BLaER1 (cell line): Measurements from ENCODE around the gene TGFB3.
A peak's percentile ranks its signal among the peaks of the same experiment; 100 is the strongest.
"Not testable (repeated sequence)": the region's sequence is repeated elsewhere in the genome, so short reads cannot be mapped to it uniquely, and the experiment has no call there.

Experiments
- H3K27ac ChIP-seq: shearing (Covaris generic); formaldehyde crosslinking; 2 replicates; pipeline ENCODE4 v1.8.1; 2022
- H3K27me3 ChIP-seq: shearing (Covaris generic); formaldehyde crosslinking; 2 replicates; pipeline ENCODE4 v1.8.1; 2022
- H3K36me3 ChIP-seq: shearing (Covaris generic); formaldehyde crosslinking; 2 replicates; pipeline ENCODE4 v1.8.1; 2022
- H3K4me1 ChIP-seq: shearing (Covaris generic); formaldehyde crosslinking; 2 replicates; pipeline ENCODE4 v1.8.1; 2022
- H3K4me2 ChIP-seq: shearing (Covaris generic); formaldehyde crosslinking; 2 replicates; pipeline ENCODE4 v1.8.1; 2022
- H3K4me3 ChIP-seq: shearing (Covaris generic); formaldehyde crosslinking; 2 replicates; pipeline ENCODE4 v1.8.1; 2022
- H3K9ac ChIP-seq: shearing (Covaris generic); formaldehyde crosslinking; 2 replicates; pipeline ENCODE4 v1.8.1; 2022
- H3K9me3 ChIP-seq: shearing (Covaris generic); formaldehyde crosslinking; 2 replicates; pipeline ENCODE4 v1.8.1; 2022
- H4K20me1 ChIP-seq: shearing (Covaris generic); formaldehyde crosslinking; 2 replicates; pipeline ENCODE4 v1.8.1; 2022
- Cebpa-rat ChIP-seq: shearing (Covaris generic); IDR thresholded peaks from 2 replicates; pipeline ENCODE4 v1.8.1; 2022

TGFB3 gene

GRCh38 chr14:75981426-75982265, at the start of gene TGFB3:
Gene TGFB3, minus strand, starts transcription at chr14:75981995. Its CDS starts 1,102 bp downstream, at chr14:75980893.
- Histone ChIP-seq H3K27me3 (peaks cover 11% of the 10 kb centered on the region), H3K9ac (peak within 1 kb of the TSS; percentile 81), H3K36me3 (no peaks in the 10 kb centered on the region), H3K9me3 (no peaks in the 10 kb centered on the region), H3K4me3 (peak within 1 kb of the TSS; percentile 76), H3K4me2 (peak within 1 kb of the TSS; percentile 92), H3K27ac (peak within 1 kb of the TSS; percentile 59; the same call in 1 of the 2 replicates), H4K20me1 (no peaks in the 10 kb centered on the region), H3K4me1 (peaks cover 57% of the 10 kb centered on the region)
- TF ChIP-seq Cebpa-rat, result no peak

DNA sequence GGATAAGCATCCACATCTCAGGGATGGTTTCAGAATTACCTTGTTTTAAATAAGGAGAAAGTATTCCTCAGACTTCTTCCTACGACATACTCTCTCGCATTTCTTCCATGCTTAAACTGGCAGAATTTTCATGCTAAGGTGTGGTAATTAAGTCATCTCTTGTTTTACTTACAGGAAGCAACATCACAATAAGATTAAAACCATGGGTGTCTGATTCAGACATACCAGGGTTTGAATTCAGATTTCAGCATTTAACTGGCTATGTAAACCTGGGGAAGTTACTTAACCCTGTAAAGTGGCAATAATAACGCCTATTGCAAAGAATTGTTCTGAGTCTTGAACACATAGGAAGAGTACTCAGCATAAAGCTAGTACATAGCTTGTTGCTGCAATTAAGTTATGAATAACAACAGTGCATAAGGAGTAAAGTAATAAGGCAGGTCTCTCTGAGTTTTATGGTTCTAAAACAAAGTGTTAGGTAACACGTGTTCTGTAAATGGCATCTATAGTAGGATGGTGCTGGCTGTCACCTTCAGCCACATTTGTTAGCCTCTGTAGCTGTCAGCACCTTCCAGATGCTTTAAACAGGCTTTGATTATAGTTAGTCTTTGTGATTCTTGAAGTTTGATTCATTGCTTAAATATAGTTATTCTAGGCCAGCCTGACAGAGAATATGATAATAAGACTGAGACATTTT, 42.6 kb upstream of the TGFB3 start:
- Histone ChIP-seq H3K27ac (no peak overlapping the region), H3K9ac (no peak overlapping the region), H4K20me1 (no peaks in the 10 kb centered on the region), H3K4me2 (no peak overlapping the region), H3K9me3 (peaks cover 18% of the 10 kb centered on the region), H3K36me3 (peaks cover 22% of the 10 kb centered on the region), H3K27me3 (no peaks in the 10 kb centered on the region), H3K4me3 (no peak overlapping the region), H3K4me1 (no peaks in the 10 kb centered on the region)
- no peak for TF ChIP-seq Cebpa-rat

DNA sequence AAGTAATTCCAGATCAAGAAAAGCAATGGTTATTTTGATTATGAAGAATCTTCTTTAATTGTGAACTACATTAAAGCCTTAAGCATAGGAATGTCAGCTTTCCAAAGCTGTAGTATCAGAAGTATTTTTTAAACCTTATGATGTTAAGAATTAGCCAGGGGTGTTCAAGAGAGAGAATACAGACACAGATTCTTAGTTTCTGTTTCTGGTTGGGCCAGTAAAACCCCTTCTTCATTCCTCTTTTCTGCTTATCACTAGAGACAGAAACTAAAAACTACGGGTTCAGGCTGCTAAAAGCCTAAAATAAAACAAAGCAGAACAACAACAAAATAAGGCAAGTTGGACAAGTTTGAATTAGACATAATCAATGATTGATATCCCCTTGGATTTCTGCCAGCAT, 42.0 kb upstream of the TGFB3 start:
- Histone ChIP-seq H3K36me3 (peaks cover 22% of the 10 kb centered on the region), H3K9ac (no peak overlapping the region)

GRCh38 chr14:76022991-76023390, 41.2 kb upstream of the TGFB3 start:
- Histone ChIP-seq H3K36me3 (peaks cover 22% of the 10 kb centered on the region), H4K20me1 (no peaks in the 10 kb centered on the region), H3K27ac (no peak overlapping the region), H3K9ac (no peak overlapping the region), H3K27me3 (no peaks in the 10 kb centered on the region), H3K4me1 (no peaks in the 10 kb centered on the region), H3K9me3 (peaks cover 25% of the 10 kb centered on the region), H3K4me3 (no peak overlapping the region), H3K4me2 (no peak overlapping the region)
- TF ChIP-seq Cebpa-rat, result no peak

More for the DNA sequence above, 42.0 kb upstream of the TGFB3 start:
- no peaks in the 10 kb centered on the region for H3K4me1 ChIP-seq
- H3K4me2 ChIP-seq, result no peak overlapping the region
- peaks cover 24% of the 10 kb centered on the region for H3K9me3 ChIP-seq
- H4K20me1 ChIP-seq, result no peaks in the 10 kb centered on the region
- no peak for TF ChIP-seq Cebpa-rat
- H3K27me3 ChIP-seq, result no peaks in the 10 kb centered on the region
- no peak overlapping the region for H3K4me3 ChIP-seq
- H3K27ac ChIP-seq, result no peak overlapping the region

GRCh38 chr14:76019676-76020075, 37.9 kb upstream of the TGFB3 start:
- Histone ChIP-seq H3K27me3 (no peaks in the 10 kb centered on the region), H3K4me1 (peaks cover 6% of the 10 kb centered on the region), H3K9ac (no peak overlapping the region), H3K4me3 (no peak overlapping the region), H3K36me3 (peaks cover 22% of the 10 kb centered on the region), H3K4me2 (no peak overlapping the region), H3K9me3 (peaks cover 25% of the 10 kb centered on the region), H4K20me1 (no peaks in the 10 kb centered on the region), H3K27ac (no peak overlapping the region)
- TF ChIP-seq Cebpa-rat, result no peak

DNA sequence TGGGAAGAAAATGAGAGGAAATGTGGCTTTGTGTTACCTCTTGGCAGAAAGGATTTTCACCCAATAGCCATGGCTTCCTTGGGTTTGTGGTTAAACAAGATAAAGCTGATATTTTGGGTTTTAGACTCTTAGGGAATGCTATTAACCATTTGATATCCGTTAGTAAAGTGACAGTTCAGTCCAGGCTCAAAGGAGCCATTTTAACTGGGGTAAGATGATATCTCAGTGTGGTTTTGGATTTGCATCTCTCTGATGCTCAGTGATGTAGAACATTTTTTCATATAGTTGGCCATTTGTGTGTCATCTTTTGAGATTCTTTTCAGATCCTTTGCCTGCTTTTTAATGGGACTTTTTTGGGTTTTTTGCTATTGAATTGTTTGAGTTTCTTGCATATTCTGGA, 33.9 kb upstream of the TGFB3 start:
- peaks cover 18% of the 10 kb centered on the region for H3K36me3 ChIP-seq
- H3K27me3 ChIP-seq, result no peaks in the 10 kb centered on the region
- no peak for TF ChIP-seq Cebpa-rat
- H3K4me2 ChIP-seq, result peak overlapping the region; percentile 19; the same call in 1 of the 2 replicates
- H3K4me3 ChIP-seq, result no peak overlapping the region
- H3K9ac ChIP-seq, result no peak overlapping the region
- H4K20me1 ChIP-seq, result no peaks in the 10 kb centered on the region
- H3K4me1 ChIP-seq, result peaks cover 6% of the 10 kb centered on the region
- no peak overlapping the region for H3K27ac ChIP-seq
- H3K9me3 ChIP-seq, result peaks cover 20% of the 10 kb centered on the region

GRCh38 chr14:76015191-76015590, 33.4 kb upstream of the TGFB3 start:
- TF ChIP-seq Cebpa-rat, result no peak
- Histone ChIP-seq H3K4me1 (peaks cover 6% of the 10 kb centered on the region), H3K9me3 (peaks cover 15% of the 10 kb centered on the region), H3K9ac (no peak overlapping the region), H3K4me2 (no peak overlapping the region), H3K27me3 (no peaks in the 10 kb centered on the region), H4K20me1 (no peaks in the 10 kb centered on the region), H3K36me3 (peaks cover 14% of the 10 kb centered on the region), H3K4me3 (no peak overlapping the region), H3K27ac (no peak overlapping the region)

DNA sequence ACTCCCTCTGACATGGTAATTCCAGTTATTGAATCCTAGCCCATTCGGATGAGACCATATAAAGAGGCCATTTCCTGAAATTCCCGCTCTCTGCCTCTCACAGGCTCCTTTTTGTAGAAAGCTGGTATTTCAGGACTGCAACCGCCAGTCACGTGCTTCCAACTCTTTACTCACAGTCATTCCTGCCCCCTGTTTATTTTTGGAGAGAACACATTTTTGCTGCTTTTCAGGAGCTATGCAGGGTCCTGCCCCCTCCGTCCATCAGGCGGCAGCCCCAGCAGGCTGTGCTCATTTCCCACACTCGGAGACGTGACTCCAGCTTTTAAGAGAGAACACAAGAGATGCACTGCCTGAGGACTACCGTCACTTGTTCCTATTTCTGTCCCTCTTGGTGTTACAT, 30.6 kb upstream of the TGFB3 start:
- H3K4me2 ChIP-seq, result no peak overlapping the region
- H3K9me3 ChIP-seq, result no peaks in the 10 kb centered on the region
- H3K27ac ChIP-seq, result no peak overlapping the region
- H4K20me1 ChIP-seq, result no peaks in the 10 kb centered on the region
- H3K9ac ChIP-seq, result no peak overlapping the region
- H3K4me3 ChIP-seq, result no peak overlapping the region
- H3K36me3 ChIP-seq, result peaks cover 20% of the 10 kb centered on the region; the same call in 1 of the 2 replicates
- TF ChIP-seq Cebpa-rat, result no peak
- no peaks in the 10 kb centered on the region for H3K27me3 ChIP-seq
- H3K4me1 ChIP-seq, result peaks cover 6% of the 10 kb centered on the region

DNA sequence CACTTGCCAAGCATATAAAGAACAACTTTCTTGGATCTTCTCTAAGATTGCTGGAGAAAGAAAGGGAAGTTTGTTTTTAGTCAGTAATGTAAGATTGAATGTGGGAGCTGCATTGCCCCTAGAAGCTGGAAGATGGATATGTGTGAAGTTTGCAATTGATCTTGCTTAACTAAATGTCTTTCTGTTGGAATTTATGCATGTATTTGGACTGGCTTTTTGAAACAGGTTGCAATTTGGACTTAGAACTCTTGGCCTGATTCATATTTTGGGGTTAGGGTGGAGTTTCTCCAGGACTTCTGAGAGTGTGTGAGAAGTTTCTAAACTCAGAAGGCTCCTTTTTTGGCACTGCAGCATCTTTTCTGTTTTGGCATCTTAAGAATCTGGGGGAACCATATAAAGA, 30.1 kb upstream of the TGFB3 start:
- Histone ChIP-seq H3K27ac (no peak overlapping the region), H3K9ac (no peak overlapping the region), H3K4me2 (no peak overlapping the region), H3K4me1 (peaks cover 6% of the 10 kb centered on the region), H3K9me3 (no peaks in the 10 kb centered on the region), H3K27me3 (no peaks in the 10 kb centered on the region), H4K20me1 (no peaks in the 10 kb centered on the region), H3K4me3 (no peak overlapping the region), H3K36me3 (peaks cover 24% of the 10 kb centered on the region; the same call in 1 of the 2 replicates)
- no peak for TF ChIP-seq Cebpa-rat

DNA sequence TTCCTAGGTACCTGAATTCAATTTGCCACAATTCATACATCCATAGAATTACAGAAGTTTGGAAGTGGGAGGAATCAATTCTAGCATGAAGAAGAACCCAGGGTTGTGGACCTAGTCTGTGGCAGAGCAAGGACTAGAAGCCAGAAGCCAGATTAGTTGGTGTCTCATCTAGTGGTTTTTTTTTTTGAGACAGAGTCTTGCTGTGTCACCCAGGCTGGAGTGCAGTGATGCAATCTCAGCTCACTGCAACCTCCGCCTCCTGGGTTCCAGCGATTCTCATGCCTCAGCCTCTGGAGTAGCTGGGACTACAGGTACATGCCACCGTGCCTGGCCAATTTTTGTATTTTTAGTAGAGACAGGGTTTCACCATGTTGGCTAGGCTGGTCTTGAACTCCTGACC, 27.8 kb upstream of the TGFB3 start:
- H3K36me3 ChIP-seq, result peaks cover 38% of the 10 kb centered on the region
- not testable (repeated sequence) for H3K4me1 ChIP-seq

More for the DNA sequence above, 27.8 kb upstream of the TGFB3 start:
- H3K27ac ChIP-seq, H3K4me2 ChIP-seq, H4K20me1 ChIP-seq, H3K4me3 ChIP-seq, H3K9ac ChIP-seq, H3K27me3 ChIP-seq: not testable (repeated sequence)
- peaks cover 15% of the 10 kb centered on the region for H3K9me3 ChIP-seq
